OCI-LY1 (cell line): ENCODE results near the gene MYBPHL.

ENCODE experiments used
- EZH2 ChIP-seq: fragments of 200-600 bp; sonication (generic), shearing (Covaris generic); IDR thresholded peaks from 2 replicates; pipeline ENCODE4 v1.8.0; 2017; ENCODE audit warnings: borderline replicate concordance, mixed run types, mild to moderate bottlenecking, antibody characterized with exemption, low read length, moderate library complexity, mixed read lengths
- TF ChIP-seq, protein P1 (sequence below): fragments of 200-600 bp; sonication (generic), shearing (Covaris generic); IDR thresholded peaks from 2 replicates; pipeline ENCODE4 v1.5.1; 2017; ENCODE audit warnings: mild to moderate bottlenecking, antibody characterized with exemption, low read length, moderate library complexity, mixed read lengths

DNA sequence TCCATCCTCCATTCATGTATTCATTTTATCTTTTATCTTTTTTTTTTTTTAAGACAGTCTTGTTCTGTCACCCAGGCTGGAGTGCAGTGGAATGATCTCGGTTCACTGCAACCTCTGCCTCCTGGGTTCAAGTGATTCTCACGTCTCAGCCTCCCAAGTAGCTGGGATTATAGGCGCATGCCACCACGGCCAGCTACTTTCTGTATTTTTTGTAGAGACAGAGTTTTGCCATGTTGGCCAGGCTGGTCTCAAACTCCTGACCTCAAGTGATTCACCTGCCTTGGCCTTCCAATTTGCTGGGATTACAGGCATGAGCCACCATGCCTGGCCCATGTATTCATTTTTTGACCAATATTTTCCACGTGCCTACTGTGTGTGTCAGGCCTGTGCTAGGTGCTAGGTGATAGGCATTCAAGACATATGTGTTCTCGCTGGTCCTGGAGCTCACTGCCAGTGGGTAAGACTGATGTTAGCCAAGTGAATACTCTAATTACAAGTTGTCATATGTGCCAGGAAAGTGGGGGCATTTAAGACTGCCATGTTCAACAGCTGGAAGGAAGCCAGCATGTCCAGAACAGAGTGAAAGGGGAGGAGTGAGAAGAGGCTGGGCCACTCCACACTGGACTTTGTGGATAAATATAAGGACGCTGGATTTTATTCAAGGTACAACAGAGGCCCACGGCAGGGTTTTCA lies 62.8 kb downstream of the MYBPHL start:
- TF ChIP-seq, protein P1, sequence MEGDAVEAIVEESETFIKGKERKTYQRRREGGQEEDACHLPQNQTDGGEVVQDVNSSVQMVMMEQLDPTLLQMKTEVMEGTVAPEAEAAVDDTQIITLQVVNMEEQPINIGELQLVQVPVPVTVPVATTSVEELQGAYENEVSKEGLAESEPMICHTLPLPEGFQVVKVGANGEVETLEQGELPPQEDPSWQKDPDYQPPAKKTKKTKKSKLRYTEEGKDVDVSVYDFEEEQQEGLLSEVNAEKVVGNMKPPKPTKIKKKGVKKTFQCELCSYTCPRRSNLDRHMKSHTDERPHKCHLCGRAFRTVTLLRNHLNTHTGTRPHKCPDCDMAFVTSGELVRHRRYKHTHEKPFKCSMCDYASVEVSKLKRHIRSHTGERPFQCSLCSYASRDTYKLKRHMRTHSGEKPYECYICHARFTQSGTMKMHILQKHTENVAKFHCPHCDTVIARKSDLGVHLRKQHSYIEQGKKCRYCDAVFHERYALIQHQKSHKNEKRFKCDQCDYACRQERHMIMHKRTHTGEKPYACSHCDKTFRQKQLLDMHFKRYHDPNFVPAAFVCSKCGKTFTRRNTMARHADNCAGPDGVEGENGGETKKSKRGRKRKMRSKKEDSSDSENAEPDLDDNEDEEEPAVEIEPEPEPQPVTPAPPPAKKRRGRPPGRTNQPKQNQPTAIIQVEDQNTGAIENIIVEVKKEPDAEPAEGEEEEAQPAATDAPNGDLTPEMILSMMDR, result no peak
- no peak for TF ChIP-seq EZH2
